ENCODE measurements around the gene PHF20. TPM values are rescaled to one million over a fixed set of nuclear protein-coding genes. Genes with fewer than 3 reads are reported as not detected.
"Not testable (repeated sequence)": the region's sequence is repeated elsewhere in the genome, so short reads cannot be mapped to it uniquely, and the experiment has no call there.

The PHF20 gene
- total RNA-seq, 1 donor from 2014 or later, result 101 TPM

DNA sequence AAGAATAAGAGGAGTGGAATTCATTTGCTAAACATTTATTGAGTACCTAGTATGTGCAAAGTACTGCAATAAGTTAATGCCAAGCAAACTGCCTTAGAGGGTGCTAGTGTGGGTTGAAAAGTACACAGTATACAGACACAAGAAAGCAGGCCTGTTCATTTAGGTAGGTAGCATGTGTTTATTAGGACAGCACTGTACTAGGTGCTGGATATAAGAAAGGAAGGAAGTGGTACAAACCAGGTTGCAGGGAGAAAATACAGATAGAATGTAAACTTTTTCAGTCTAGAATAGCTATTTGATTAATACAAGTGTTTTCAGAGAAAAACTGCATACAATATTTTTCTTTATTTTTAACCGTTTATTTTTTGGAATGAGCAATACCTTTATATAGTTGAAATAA, 68.1 kb downstream of the PHF20 start:
- Mint-ChIP-seq H3K27ac (ENCODE audit: unreplicated experiment) (no peak overlapping the region), H3K4me3 (ENCODE audit: unreplicated experiment) (no peak overlapping the region), H3K36me3 (ENCODE audit: low read depth, unreplicated experiment) (peaks cover 28% of the 10 kb centered on the region), H3K27me3 (ENCODE audit: unreplicated experiment) (peaks cover 2% of the 10 kb centered on the region), H3K4me1 (ENCODE audit: unreplicated experiment) (peaks cover 6% of the 10 kb centered on the region), H3K9me3 (ENCODE audit: unreplicated experiment) (no peaks in the 10 kb centered on the region)
- no peak for DNase-seq (ENCODE audit: low spot score)
- TF ChIP-seq, protein P1, sequence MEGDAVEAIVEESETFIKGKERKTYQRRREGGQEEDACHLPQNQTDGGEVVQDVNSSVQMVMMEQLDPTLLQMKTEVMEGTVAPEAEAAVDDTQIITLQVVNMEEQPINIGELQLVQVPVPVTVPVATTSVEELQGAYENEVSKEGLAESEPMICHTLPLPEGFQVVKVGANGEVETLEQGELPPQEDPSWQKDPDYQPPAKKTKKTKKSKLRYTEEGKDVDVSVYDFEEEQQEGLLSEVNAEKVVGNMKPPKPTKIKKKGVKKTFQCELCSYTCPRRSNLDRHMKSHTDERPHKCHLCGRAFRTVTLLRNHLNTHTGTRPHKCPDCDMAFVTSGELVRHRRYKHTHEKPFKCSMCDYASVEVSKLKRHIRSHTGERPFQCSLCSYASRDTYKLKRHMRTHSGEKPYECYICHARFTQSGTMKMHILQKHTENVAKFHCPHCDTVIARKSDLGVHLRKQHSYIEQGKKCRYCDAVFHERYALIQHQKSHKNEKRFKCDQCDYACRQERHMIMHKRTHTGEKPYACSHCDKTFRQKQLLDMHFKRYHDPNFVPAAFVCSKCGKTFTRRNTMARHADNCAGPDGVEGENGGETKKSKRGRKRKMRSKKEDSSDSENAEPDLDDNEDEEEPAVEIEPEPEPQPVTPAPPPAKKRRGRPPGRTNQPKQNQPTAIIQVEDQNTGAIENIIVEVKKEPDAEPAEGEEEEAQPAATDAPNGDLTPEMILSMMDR (IDR thresholded peaks at IDR 0.05; ENCODE audit: unreplicated experiment), result no peak

DNA sequence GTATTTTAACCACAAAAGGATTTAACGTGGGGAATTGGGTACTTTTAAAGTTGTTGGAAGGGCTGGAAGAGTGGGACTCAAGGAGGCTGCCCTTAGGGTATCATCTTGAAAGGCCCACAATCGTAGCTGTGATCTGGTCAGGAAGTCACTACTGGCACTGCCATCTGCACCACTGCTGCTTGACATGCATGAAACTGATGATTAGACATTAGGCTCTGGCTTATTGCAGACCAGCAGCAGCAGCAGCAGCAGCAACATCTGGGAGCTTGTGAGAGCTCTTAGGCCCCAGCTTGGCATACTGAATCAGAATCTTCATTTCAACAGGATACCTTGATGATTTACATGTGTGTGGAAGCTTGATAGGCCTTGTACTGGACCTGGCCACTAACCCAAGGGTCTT, 68.6 kb downstream of the PHF20 start:
- Mint-ChIP-seq H3K4me3 (ENCODE audit: unreplicated experiment) (no peak overlapping the region), H3K9me3 (ENCODE audit: unreplicated experiment) (no peaks in the 10 kb centered on the region), H3K27ac (ENCODE audit: unreplicated experiment) (no peak overlapping the region), H3K4me1 (ENCODE audit: unreplicated experiment) (peaks cover 6% of the 10 kb centered on the region), H3K27me3 (ENCODE audit: unreplicated experiment) (peaks cover 2% of the 10 kb centered on the region), H3K36me3 (ENCODE audit: low read depth, unreplicated experiment) (peaks cover 28% of the 10 kb centered on the region)
- TF ChIP-seq, protein P1 (IDR thresholded peaks at IDR 0.05; ENCODE audit: unreplicated experiment), result no peak
- DNase-seq (ENCODE audit: low spot score), result no peak

DNA sequence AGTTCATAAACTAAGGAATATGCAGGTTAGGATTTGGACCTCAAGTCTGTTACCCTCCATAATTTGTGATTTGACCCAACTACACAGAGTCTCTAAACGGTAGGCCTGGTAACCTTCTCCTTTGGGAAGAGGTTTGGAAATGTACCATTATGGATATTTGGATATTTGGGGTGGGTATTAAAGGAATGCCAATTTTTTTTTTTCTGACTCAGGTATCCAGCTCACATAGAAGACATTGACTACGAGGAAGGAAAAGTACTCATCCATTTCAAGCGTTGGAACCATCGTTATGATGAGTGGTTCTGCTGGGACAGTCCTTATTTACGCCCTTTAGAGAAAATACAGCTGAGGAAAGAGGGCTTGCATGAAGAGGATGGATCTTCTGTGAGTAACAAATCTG, 70.5 kb downstream of the PHF20 start:
- H3K36me3 Mint-ChIP-seq (ENCODE audit: low read depth, unreplicated experiment), result peaks cover 34% of the 10 kb centered on the region
- H3K4me3 Mint-ChIP-seq (ENCODE audit: unreplicated experiment), result peak overlapping the region; percentile 72
- no peak overlapping the region for H3K27ac Mint-ChIP-seq (ENCODE audit: unreplicated experiment)
- H3K9me3 Mint-ChIP-seq (ENCODE audit: unreplicated experiment), result no peaks in the 10 kb centered on the region
- DNase-seq (ENCODE audit: low spot score), result no peak
- TF ChIP-seq, protein P1 (IDR thresholded peaks at IDR 0.05; ENCODE audit: unreplicated experiment), result no peak
- H3K4me1 Mint-ChIP-seq (ENCODE audit: unreplicated experiment), result peaks cover 6% of the 10 kb centered on the region
- H3K27me3 Mint-ChIP-seq (ENCODE audit: unreplicated experiment), result peaks cover 2% of the 10 kb centered on the region

DNA sequence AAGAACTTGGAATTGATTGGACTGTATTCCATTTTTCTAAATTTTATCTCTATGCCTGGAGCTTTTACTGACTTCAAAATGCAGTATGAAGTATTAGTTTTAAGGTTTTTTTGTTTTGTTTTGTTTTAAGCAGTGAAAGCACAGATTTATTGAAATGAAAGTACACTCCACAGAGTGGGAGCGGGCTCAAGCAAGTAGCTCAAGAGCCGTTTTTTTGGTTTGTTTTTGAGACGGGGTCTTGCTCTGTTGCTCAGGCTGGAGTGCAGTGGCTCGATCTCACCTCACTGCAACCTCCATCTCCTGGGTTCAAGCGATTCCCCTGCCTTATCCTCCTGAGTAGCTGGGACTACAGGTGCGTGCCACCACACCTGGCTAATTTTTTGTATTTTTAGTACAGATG, 72.1 kb downstream of the PHF20 start:
- peaks cover 39% of the 10 kb centered on the region for H3K36me3 Mint-ChIP-seq (ENCODE audit: low read depth, unreplicated experiment)
- DNase-seq (ENCODE audit: low spot score); H3K27ac Mint-ChIP-seq (ENCODE audit: unreplicated experiment); H3K4me1 Mint-ChIP-seq (ENCODE audit: unreplicated experiment); H3K27me3 Mint-ChIP-seq (ENCODE audit: unreplicated experiment); H3K9me3 Mint-ChIP-seq (ENCODE audit: unreplicated experiment): not testable (repeated sequence)
- H3K4me3 Mint-ChIP-seq (ENCODE audit: unreplicated experiment), result peak overlapping the region; percentile 65

DNA sequence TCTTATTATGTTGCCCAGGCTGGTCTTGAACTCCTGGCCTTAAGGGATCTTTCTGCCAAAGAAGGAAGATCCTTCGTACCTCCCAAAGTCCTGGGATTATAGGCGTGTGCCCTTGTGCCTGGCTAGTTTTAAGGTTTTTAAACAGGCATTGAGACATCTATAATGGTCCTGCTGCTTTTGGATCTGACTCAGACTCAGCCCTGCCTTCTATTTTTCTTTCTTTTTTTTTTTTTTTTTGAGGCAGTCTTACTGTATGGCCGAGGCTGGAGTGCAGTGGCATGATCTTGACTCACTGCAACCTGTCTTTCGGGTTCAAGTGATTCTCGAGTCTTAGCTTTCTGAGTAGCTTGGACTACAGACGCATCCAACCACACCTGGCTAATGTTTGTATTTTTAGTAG, 73.7 kb downstream of the PHF20 start:
- Mint-ChIP-seq H3K27me3 (ENCODE audit: unreplicated experiment) (peaks cover 4% of the 10 kb centered on the region), H3K36me3 (ENCODE audit: low read depth, unreplicated experiment) (peaks cover 45% of the 10 kb centered on the region), H3K27ac (ENCODE audit: unreplicated experiment) (no peak overlapping the region), H3K9me3 (ENCODE audit: unreplicated experiment) (no peaks in the 10 kb centered on the region), H3K4me1 (ENCODE audit: unreplicated experiment) (peaks cover 8% of the 10 kb centered on the region), H3K4me3 (ENCODE audit: unreplicated experiment) (no peak overlapping the region)
- TF ChIP-seq, protein P1 (IDR thresholded peaks at IDR 0.05; ENCODE audit: unreplicated experiment), result no peak
- DNase-seq (ENCODE audit: low spot score), result no peak

DNA sequence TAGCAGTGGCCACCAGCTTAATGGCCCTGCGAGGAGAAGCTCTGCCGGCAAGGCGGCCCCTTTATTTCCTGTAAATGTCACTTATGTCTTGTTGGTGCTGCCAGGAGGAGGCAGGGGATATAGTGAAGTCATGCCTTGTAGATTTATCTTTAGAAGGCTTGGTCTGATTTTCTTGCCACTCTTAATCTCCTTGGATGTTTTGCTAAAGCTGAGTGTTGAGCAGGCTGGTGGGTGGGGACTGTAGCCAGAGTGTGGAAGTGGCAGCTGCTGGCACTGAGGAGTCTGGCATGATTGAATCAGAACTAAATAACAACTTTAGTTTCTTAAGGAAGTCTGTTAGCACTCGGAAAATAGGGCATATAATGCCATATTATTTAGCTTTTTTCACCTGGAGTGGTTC, 77.9 kb downstream of the PHF20 start:
- DNase-seq (ENCODE audit: low spot score), result no peak
- TF ChIP-seq, protein P1 (IDR thresholded peaks at IDR 0.05; ENCODE audit: unreplicated experiment), result no peak
- H3K27me3 Mint-ChIP-seq (ENCODE audit: unreplicated experiment), result peaks cover 2% of the 10 kb centered on the region
- H3K4me1 Mint-ChIP-seq (ENCODE audit: unreplicated experiment), result peaks cover 11% of the 10 kb centered on the region
- no peak overlapping the region for H3K4me3 Mint-ChIP-seq (ENCODE audit: unreplicated experiment)
- H3K36me3 Mint-ChIP-seq (ENCODE audit: low read depth, unreplicated experiment), result peaks cover 41% of the 10 kb centered on the region
- H3K27ac Mint-ChIP-seq (ENCODE audit: unreplicated experiment), result peak overlapping the region; percentile 57
- no peaks in the 10 kb centered on the region for H3K9me3 Mint-ChIP-seq (ENCODE audit: unreplicated experiment)

DNA sequence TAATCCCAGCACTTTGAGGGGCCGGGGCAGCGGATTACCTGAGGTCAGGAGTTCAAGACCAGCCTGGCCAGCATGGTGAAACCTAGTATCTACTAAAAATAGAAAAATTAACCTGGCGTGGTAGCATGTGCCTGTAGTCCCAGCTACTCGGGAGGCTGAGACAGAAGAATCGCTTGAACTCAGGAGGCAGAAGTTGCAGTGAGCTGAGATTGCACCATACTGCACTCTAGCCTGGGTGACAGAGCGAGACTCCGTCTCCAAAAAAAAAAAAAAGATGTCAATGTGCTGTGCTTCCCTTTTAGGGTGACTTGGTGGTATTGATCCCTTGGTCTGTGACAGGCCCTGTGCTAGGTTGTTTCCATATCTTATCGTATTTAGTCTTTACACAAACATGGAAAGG, 79.8 kb downstream of the PHF20 start:
- DNase-seq (ENCODE audit: low spot score); H3K27me3 Mint-ChIP-seq (ENCODE audit: unreplicated experiment); H3K27ac Mint-ChIP-seq (ENCODE audit: unreplicated experiment); H3K4me3 Mint-ChIP-seq (ENCODE audit: unreplicated experiment); H3K9me3 Mint-ChIP-seq (ENCODE audit: unreplicated experiment): not testable (repeated sequence)
- Mint-ChIP-seq H3K4me1 (ENCODE audit: unreplicated experiment) (peaks cover 11% of the 10 kb centered on the region), H3K36me3 (ENCODE audit: low read depth, unreplicated experiment) (peaks cover 44% of the 10 kb centered on the region)
